ENCODE results near the gene CSNK1D.

CSNK1D gene

DNA sequence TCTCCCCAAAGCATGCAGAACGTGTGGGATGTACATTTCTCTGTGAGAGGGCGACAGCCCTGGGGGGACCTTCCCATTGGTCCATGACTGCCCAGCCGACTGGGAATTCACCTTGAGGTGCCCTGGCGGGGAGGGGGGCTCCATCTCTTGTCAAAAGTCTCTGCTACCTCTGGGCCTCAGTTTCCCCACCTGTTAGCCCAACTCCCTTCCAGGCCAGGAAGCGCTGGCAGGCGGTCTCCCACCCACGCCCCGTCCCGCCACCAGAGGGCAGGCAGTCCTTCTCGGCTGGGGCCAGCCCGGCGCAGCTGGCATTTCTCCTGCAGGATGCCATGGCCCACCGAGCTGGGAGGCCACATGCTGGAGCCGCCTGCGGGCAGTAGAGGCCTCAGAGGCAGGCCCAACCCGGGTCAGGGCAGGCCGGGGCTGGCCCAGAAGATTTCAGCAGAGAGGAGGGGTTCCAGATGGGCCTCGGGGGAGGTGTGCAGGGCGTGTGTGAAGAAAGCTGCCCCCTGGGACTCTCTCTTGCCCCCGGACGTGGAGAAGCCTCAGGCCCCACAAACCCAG, 27.3 kb upstream of the CSNK1D start:
- DNase-seq (peak; percentile 89), ATAC-seq (ENCODE audit: insufficient read depth, low read depth) (peak; percentile 16)
- H3K4me2 ChIP-seq (ENCODE audit: insufficient read depth, low read length) = peak overlapping the region; percentile 88
- no peaks in the 10 kb centered on the region for H3K36me3 ChIP-seq (ENCODE audit: insufficient read depth, low read length)
- no peak overlapping the region for H2AFZ ChIP-seq (ENCODE audit: low read depth, low read length)
- H3K4me1 ChIP-seq (ENCODE audit: insufficient read depth, low read length) = peaks cover 100% of the 10 kb centered on the region
- H3K79me2 ChIP-seq (ENCODE audit: insufficient read depth, low read length) = peaks cover 8% of the 10 kb centered on the region; the same call in 1 of the 2 replicates
- no peaks in the 10 kb centered on the region for H3K9me3 ChIP-seq (ENCODE audit: insufficient read depth, low read length, severe bottlenecking)
- H3K27ac ChIP-seq (ENCODE audit: low read length) = peak overlapping the region; percentile 99
- TF ChIP-seq CTCF (IDR thresholded peaks at IDR 0.05; ENCODE audit: borderline replicate concordance, extremely low read depth, low read length, poor library complexity, severe bottlenecking) = peak; percentile 87
- no peak for TF ChIP-seq EZH2 (IDR thresholded peaks at IDR 0.05; ENCODE audit: borderline replicate concordance, low read depth, low read length, severe bottlenecking)
- peak overlapping the region in 1 of 2 experiments; percentile 57; a peak in 2 of 4 replicates for H3K4me3 ChIP-seq (ENCODE audit: low read depth in 1 of 2, low read length in 2 of 2)
- H4K20me1 ChIP-seq (ENCODE audit: insufficient read depth, low read length) = no peaks in the 10 kb centered on the region
- H3K9ac ChIP-seq (ENCODE audit: low read depth, low read length) = peak overlapping the region; percentile 76
- H3K27me3 ChIP-seq (ENCODE audit: insufficient read depth, low read length, poor library complexity) = no peaks in the 10 kb centered on the region

- Histone ChIP-seq H3K9ac (ENCODE audit: low read depth, low read length) (peak overlapping the region; percentile 76), H3K4me1 (ENCODE audit: insufficient read depth, low read length) (peaks cover 97% of the 10 kb centered on the region), H2AFZ (ENCODE audit: low read depth, low read length) (no peak overlapping the region), H3K9me3 (ENCODE audit: insufficient read depth, low read length, severe bottlenecking) (no peaks in the 10 kb centered on the region), H3K4me3 (ENCODE audit: low read depth in 1 of 2, low read length in 2 of 2) (peak overlapping the region in 1 of 2 experiments; percentile 57; a peak in 2 of 4 replicates), H3K79me2 (ENCODE audit: insufficient read depth, low read length) (peaks cover 8% of the 10 kb centered on the region; the same call in 1 of the 2 replicates), H3K27ac (ENCODE audit: low read length) (peak overlapping the region; percentile 99), H3K4me2 (ENCODE audit: insufficient read depth, low read length) (peak overlapping the region; percentile 88), H3K27me3 (ENCODE audit: insufficient read depth, low read length, poor library complexity) (no peaks in the 10 kb centered on the region), H3K36me3 (ENCODE audit: insufficient read depth, low read length) (no peaks in the 10 kb centered on the region), H4K20me1 (ENCODE audit: insufficient read depth, low read length) (no peaks in the 10 kb centered on the region)
- TF ChIP-seq CTCF (IDR thresholded peaks at IDR 0.05; ENCODE audit: borderline replicate concordance, extremely low read depth, low read length, poor library complexity, severe bottlenecking) = no peak
- no peak for TF ChIP-seq EZH2 (IDR thresholded peaks at IDR 0.05; ENCODE audit: borderline replicate concordance, low read depth, low read length, severe bottlenecking)
- DNase-seq (no peak), ATAC-seq (ENCODE audit: insufficient read depth, low read depth) (no peak)
These were observed 26.7 kb upstream of the CSNK1D start for GRCh38 chr17:82300228-82300627.

DNA sequence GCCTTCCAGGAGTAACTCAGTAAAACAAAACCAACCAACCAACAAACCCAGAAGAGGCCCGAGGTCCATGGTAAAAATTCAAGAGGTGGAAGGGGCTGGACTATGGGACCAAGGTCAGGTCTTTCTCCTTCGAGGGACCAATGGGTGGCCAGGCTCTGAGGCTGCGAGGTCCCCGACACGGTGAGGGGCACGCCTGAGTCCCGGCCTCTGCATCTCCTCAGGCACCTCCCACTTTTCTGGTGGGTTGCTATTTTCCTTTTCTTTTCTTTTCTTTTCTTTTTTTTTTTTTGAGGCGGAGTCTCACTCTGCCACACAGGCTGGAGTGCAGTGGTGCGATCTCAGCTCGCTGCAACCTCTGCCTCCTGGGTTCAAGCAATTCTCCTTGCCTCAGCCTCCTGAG, 26.0 kb upstream of the CSNK1D start:
- Histone ChIP-seq H4K20me1 (ENCODE audit: insufficient read depth, low read length) (no peaks in the 10 kb centered on the region), H3K27me3 (ENCODE audit: insufficient read depth, low read length, poor library complexity) (no peaks in the 10 kb centered on the region), H3K4me2 (ENCODE audit: insufficient read depth, low read length) (peak overlapping the region; percentile 88), H3K27ac (ENCODE audit: low read length) (peak overlapping the region; percentile 99), H2AFZ (ENCODE audit: low read depth, low read length) (peak overlapping the region; percentile 50; the same call in 1 of the 2 replicates), H3K79me2 (ENCODE audit: insufficient read depth, low read length) (peaks cover 8% of the 10 kb centered on the region; the same call in 1 of the 2 replicates), H3K9ac (ENCODE audit: low read depth, low read length) (peak overlapping the region; percentile 76), H3K4me3 (ENCODE audit: low read depth in 1 of 2, low read length in 2 of 2) (peak overlapping the region in 1 of 2 experiments; percentile 62; a peak in 2 of 4 replicates), H3K36me3 (ENCODE audit: insufficient read depth, low read length) (no peaks in the 10 kb centered on the region), H3K9me3 (ENCODE audit: insufficient read depth, low read length, severe bottlenecking) (no peaks in the 10 kb centered on the region), H3K4me1 (ENCODE audit: insufficient read depth, low read length) (peaks cover 93% of the 10 kb centered on the region)
- ATAC-seq (ENCODE audit: insufficient read depth, low read depth) = 0 out of 3 replicates have a peak, but pooled peaks have one; percentile 3
- TF ChIP-seq CTCF (IDR thresholded peaks at IDR 0.05; ENCODE audit: borderline replicate concordance, extremely low read depth, low read length, poor library complexity, severe bottlenecking) (no peak), EZH2 (IDR thresholded peaks at IDR 0.05; ENCODE audit: borderline replicate concordance, low read depth, low read length, severe bottlenecking) (no peak)
- DNase-seq = peak; percentile 85
